PC-9 (cell line): ENCODE measurements around the gene NCS1.

Experiments used
- EZH2 ChIP-seq: fragments of 200-600 bp; sonication (generic); IDR thresholded peaks from 2 replicates; pipeline ENCODE4 v1.8.0; 2017; ENCODE audit warnings: antibody characterized with exemption, low read depth
- TF ChIP-seq, protein P1 (sequence below): fragments of 200-600 bp; sonication (generic); conservative IDR thresholded peaks from 2 replicates; pipeline ENCODE4 v1.6.1; 2017; ENCODE audit warnings: mixed run types, antibody characterized with exemption, mild to moderate bottlenecking, moderate library complexity

GRCh38 chr9:130219661-130220096, 47.5 kb downstream of the NCS1 start:
- TF ChIP-seq EZH2, result no peak
- TF ChIP-seq, protein P1, sequence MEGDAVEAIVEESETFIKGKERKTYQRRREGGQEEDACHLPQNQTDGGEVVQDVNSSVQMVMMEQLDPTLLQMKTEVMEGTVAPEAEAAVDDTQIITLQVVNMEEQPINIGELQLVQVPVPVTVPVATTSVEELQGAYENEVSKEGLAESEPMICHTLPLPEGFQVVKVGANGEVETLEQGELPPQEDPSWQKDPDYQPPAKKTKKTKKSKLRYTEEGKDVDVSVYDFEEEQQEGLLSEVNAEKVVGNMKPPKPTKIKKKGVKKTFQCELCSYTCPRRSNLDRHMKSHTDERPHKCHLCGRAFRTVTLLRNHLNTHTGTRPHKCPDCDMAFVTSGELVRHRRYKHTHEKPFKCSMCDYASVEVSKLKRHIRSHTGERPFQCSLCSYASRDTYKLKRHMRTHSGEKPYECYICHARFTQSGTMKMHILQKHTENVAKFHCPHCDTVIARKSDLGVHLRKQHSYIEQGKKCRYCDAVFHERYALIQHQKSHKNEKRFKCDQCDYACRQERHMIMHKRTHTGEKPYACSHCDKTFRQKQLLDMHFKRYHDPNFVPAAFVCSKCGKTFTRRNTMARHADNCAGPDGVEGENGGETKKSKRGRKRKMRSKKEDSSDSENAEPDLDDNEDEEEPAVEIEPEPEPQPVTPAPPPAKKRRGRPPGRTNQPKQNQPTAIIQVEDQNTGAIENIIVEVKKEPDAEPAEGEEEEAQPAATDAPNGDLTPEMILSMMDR, result no peak
